ENCODE measurements around the gene RAB39A. TPM values are rescaled to one million over a fixed set of nuclear protein-coding genes. Genes with fewer than 3 reads are reported as not detected.

The RAB39A gene
- total and polyA plus RNA-seq, 10 of the 15 experiments (the other 5 are each of a cell fraction or from before 2014, with no cell fraction given) = 0.10 to 9.2 (median 4.9) TPM

- ChIA-PET CTCF (interaction anchor here (4.0 kb wide), 1 partner anchor 12 kb away, joined by 23 read pairs; the partner anchor contains the start of gene CUL5), SMC1A (ENCODE audit: uncharacterized antibody, unreplicated experiment) (interaction anchor here (1.1 to 1.6 kb wide), 3 partner anchors 15 to 78 kb away, joined by 4 to 5 read pairs (median 4); no protein-coding TSS in a partner anchor), RAD21 (ENCODE audit: unreplicated experiment) (interaction anchor here (0.8 kb wide), 1 partner anchor 651 kb away, joined by 3 read pairs; no protein-coding TSS in a partner anchor), POLR2A (interaction anchor here (1.3 kb wide), 1 partner anchor 22 kb away, joined by 6 read pairs; no protein-coding TSS in a partner anchor)
- Histone ChIP-seq H3K9ac (ENCODE audit: control insufficient read depth, insufficient read depth, low read length) (no peak overlapping the region), H3K4me2 (ENCODE audit: control insufficient read depth, insufficient read depth) (no peak overlapping the region), H3K4me1 (ENCODE audit: control insufficient read depth, insufficient read depth, low read length) (no peaks in the 10 kb centered on the region), H2AFZ (ENCODE audit: control insufficient read depth, low read depth, low read length) (no peak overlapping the region), H3K4me3 (no peak overlapping the region), H3K27me3 (replicated peaks in 1 of 2; ENCODE audit: control insufficient read depth in 2 of 2, insufficient read depth in 2 of 2, low read length in 1 of 2) (no peaks in the 10 kb centered on the region), H3K79me2 (ENCODE audit: control insufficient read depth, insufficient read depth, low read length) (no peaks in the 10 kb centered on the region), H3K36me3 (ENCODE audit: control insufficient read depth in 2 of 2, insufficient read depth in 2 of 2, low read length in 1 of 2) (no peaks in the 10 kb centered on the region), H3K9me3 (replicated peaks; ENCODE audit: control insufficient read depth, insufficient read depth, low read length) (no peaks in the 10 kb centered on the region), H3K27ac (ENCODE audit: control insufficient read depth, insufficient read depth) (no peak overlapping the region), H4K20me1 (ENCODE audit: control insufficient read depth, insufficient read depth) (no peaks in the 10 kb centered on the region)
- no peak for DNase-seq (ENCODE audit: low read depth, low spot score)
- 29% methylated on average over 5 of the region's 5 CpGs for WGBS (ENCODE audit: insufficient coverage, insufficient replicate concordance, low lambda C conversion rate, missing lambda C conversion rate)
- no peak for ATAC-seq
- intact Hi-C loops (cut with micrococcal nuclease; ENCODE audit: unreplicated experiment) (no loop called here), in situ Hi-C loops (cut with MboI) (no loop called here)
- no TSS peak for BruUV-seq (replicated peaks)
- FAIRE-seq = no peak
- TF ChIP-seq NKRF (conservative IDR thresholded peaks at IDR 0.05) (no peak), CREB1 (IDR thresholded peaks at IDR 0.05; ENCODE audit: low read depth) (no peak), LARP7 (IDR thresholded peaks at IDR 0.05) (no peak), ZSCAN29 (IDR thresholded peaks at IDR 0.05) (no peak), ZNF622 (IDR thresholded peaks at IDR 0.05) (no peak), JUNB (IDR thresholded peaks at IDR 0.05) (no peak), ATF2 (IDR thresholded peaks at IDR 0.05; ENCODE audit: low read length) (no peak), MAX (IDR thresholded peaks at IDR 0.05; ENCODE audit: low read depth, low read length) (no peak), KLF5 (IDR thresholded peaks at IDR 0.05; ENCODE audit: partially characterized antibody) (no peak), SUZ12 (IDR thresholded peaks at IDR 0.05; ENCODE audit: unreplicated experiment) (no peak), ZBTB11 (CRISPR knock-in tag; IDR thresholded peaks at IDR 0.05) (no peak), RFX5 (IDR thresholded peaks at IDR 0.05; ENCODE audit: low read depth, low read length) (no peak), ZBTB33 (IDR thresholded peaks at IDR 0.05) (no peak), CHD4 (IDR thresholded peaks at IDR 0.05) (no peak), ZNF207 (IDR thresholded peaks at IDR 0.05; ENCODE audit: borderline replicate concordance) (no peak)
These were observed 67.9 kb downstream of the RAB39A start for GRCh38 chr11:107996006-107996776.
